A549 (cell line): ENCODE results near the gene PRSS2. TPM values are rescaled to one million over a fixed set of nuclear protein-coding genes. Genes with fewer than 3 reads are reported as not detected.

ENCODE experiments used
- ATAC-seq, 2 experiments: fragments of 200-7000 bp in 1 of 2; fragments of >200 bp in 1 of 2; cut with Nextera tagmentation in 1 of 2; cut with Tn5 transposase in 1 of 2; 3 replicates each; pipeline versions ENCODE4 v1.8.0 to v1.9.1; 2018 to 2020; ENCODE audit warnings: mild to moderate bottlenecking in 1 of 2, moderate library complexity in 1 of 2
- CTCF ChIA-PET: fragments of 300-600 bp; sonication (Branson Sonifier 250); formaldehyde crosslinking; extraction: SDS; loops from one replicate; lab custom pipeline; 2021; ENCODE audit warnings: antibody characterized with exemption, inconsistent platforms; lab: Yijun Ruan, JAX
- POLR2A ChIA-PET: fragments of 350-600 bp; formaldehyde crosslinking; extraction: SDS; loops from one replicate; lab custom pipeline; 2021; ENCODE audit warnings: antibody characterized with exemption, inconsistent platforms; lab: Yijun Ruan, JAX
- DNase-seq, 2 experiments: peaks; one replicate each; pipeline versions ENCODE4 v3.0.0 to v3.0.0-alpha.2; 2011 to 2016; ENCODE audit warnings: low read depth in 1 of 2, low spot score in 1 of 2
- FAIRE-seq: peaks from 2 replicates; lab custom pipeline; 2011; peaks lifted over from hg19 to GRCh38; lab: Jason Lieb, UNC
- H3K27ac ChIP-seq, 2 experiments: fragments of >200 bp; sonication (Bioruptor Twin); formaldehyde crosslinking; 3 replicates each; pipeline ENCODE4 v1.5.1; 2016 to 2017
- H3K4me1 ChIP-seq: fragments of >200 bp; sonication (Bioruptor Twin); formaldehyde crosslinking; 3 replicates; pipeline ENCODE4 v1.6.1; 2016
- H3K4me2 ChIP-seq: fragments of >200 bp; sonication (Bioruptor Twin); formaldehyde crosslinking; 3 replicates; pipeline ENCODE4 v1.6.1; 2016
- H3K4me3 ChIP-seq: fragments of >200 bp; sonication (Bioruptor Twin); formaldehyde crosslinking; 3 replicates; pipeline ENCODE4 v1.5.1; 2016
- H3K9me3 ChIP-seq: fragments of >200 bp; sonication (Bioruptor Twin); formaldehyde crosslinking; 3 replicates; pipeline ENCODE4 v1.6.1; 2016
- CBX2 ChIP-seq: fragments of 200-600 bp; sonication (generic); IDR thresholded peaks from 2 replicates; pipeline ENCODE4 v1.6.1; 2016; ENCODE audit warnings: low read depth, mild to moderate bottlenecking, borderline replicate concordance
- CBX8 ChIP-seq: fragments of 200-600 bp; sonication (generic); IDR thresholded peaks from 2 replicates; pipeline ENCODE4 v1.6.1; 2016
- CEBPB ChIP-seq, 2 experiments: fragments of >200 bp in 1 of 2; sonication (Bioruptor Twin) in 1 of 2; formaldehyde crosslinking in 1 of 2; IDR thresholded peaks; 2 replicates each; pipeline ENCODE4 v1.6.1; 2012 to 2016
- CHD2 ChIP-seq: fragments of 150-350 bp; IDR thresholded peaks from 2 replicates; pipeline ENCODE4 v1.6.1; 2014; ENCODE audit warnings: low read length; ENCODE audit not compliant: partially characterized antibody
- CHD4 ChIP-seq: fragments of 200-600 bp; sonication (generic); IDR thresholded peaks from 2 replicates; pipeline ENCODE4 v1.6.1; 2016; ENCODE audit warnings: antibody characterized with exemption, mild to moderate bottlenecking, borderline replicate concordance
- EHF ChIP-seq: fragments of 250-450 bp; sonication (Bioruptor Pico); IDR thresholded peaks from 2 replicates; pipeline ENCODE4 v1.5.0; 2020; ENCODE audit warnings: mild to moderate bottlenecking
- EHMT2 ChIP-seq: fragments of 200-600 bp; sonication (generic); IDR thresholded peaks from 2 replicates; pipeline ENCODE4 v1.6.1; 2016; ENCODE audit warnings: antibody characterized with exemption, low read depth, mild to moderate bottlenecking, moderate library complexity
- EP300 ChIP-seq, 2 experiments: fragments of >200 bp; sonication (Bioruptor Twin); formaldehyde crosslinking; IDR thresholded peaks; 2 replicates in 1 of 2; 3 replicates in 1 of 2; pipeline ENCODE4 v1.6.1; 2016 to 2017
- FOSB ChIP-seq: fragments of 250-450 bp; sonication (Bioruptor Pico); IDR thresholded peaks from 2 replicates; pipeline ENCODE4 v1.5.0; 2020; ENCODE audit warnings: mild to moderate bottlenecking, moderate library complexity
- FOSL2 ChIP-seq, 2 experiments: fragments of 450-650 bp in 1 of 2; fragments of >200 bp in 1 of 2; sonication (Bioruptor Twin) in 1 of 2; formaldehyde crosslinking; IDR thresholded peaks; 2 replicates each; pipeline versions ENCODE4 v1.5.0 to v1.6.1; 2016 to 2020; ENCODE audit warnings: mild to moderate bottlenecking in 1 of 2, moderate library complexity in 1 of 2
- FOXS1 ChIP-seq: fragments of 250-450 bp; sonication (Bioruptor Pico); IDR thresholded peaks from 2 replicates; pipeline ENCODE4 v1.5.0; 2020; ENCODE audit warnings: mild to moderate bottlenecking, moderate library complexity
- HDAC2 ChIP-seq: fragments of 200-600 bp; sonication (generic); IDR thresholded peaks from 2 replicates; pipeline ENCODE4 v1.6.1; 2016
- HMGXB4 ChIP-seq: fragments of 250-450 bp; sonication (Bioruptor Pico); IDR thresholded peaks from 2 replicates; pipeline ENCODE4 v1.5.0; 2021; ENCODE audit warnings: mild to moderate bottlenecking, moderate library complexity, borderline replicate concordance
- HOXA7 ChIP-seq: fragments of 250-450 bp; sonication (Bioruptor Pico); IDR thresholded peaks from 2 replicates; pipeline ENCODE4 v1.5.0; 2020; ENCODE audit warnings: mild to moderate bottlenecking, moderate library complexity
- JUNB ChIP-seq: fragments of >200 bp; sonication (Bioruptor Twin); formaldehyde crosslinking; IDR thresholded peaks from 2 replicates; pipeline ENCODE4 v1.6.1; 2016
- MAFK ChIP-seq: fragments of 450-650 bp; IDR thresholded peaks from 2 replicates; pipeline ENCODE4 v1.6.1; 2014; ENCODE audit not compliant: partially characterized antibody
- MAZ ChIP-seq: fragments of 150-350 bp; IDR thresholded peaks from 2 replicates; pipeline ENCODE4 v1.6.1; 2014; ENCODE audit warnings: antibody characterized with exemption, low read depth, low read length, borderline replicate concordance
- MYC ChIP-seq: IDR thresholded peaks from 2 replicates; pipeline ENCODE4 v1.6.1; 2012; ENCODE audit warnings: mild to moderate bottlenecking, inconsistent platforms, low read length, improper control_type of control experiment, borderline replicate concordance
- NPAS2 ChIP-seq: fragments of 250-450 bp; sonication (Bioruptor Pico); IDR thresholded peaks from 2 replicates; pipeline ENCODE4 v1.8.0; 2022; ENCODE audit warnings: mild to moderate bottlenecking, moderate library complexity, borderline replicate concordance
- NR3C1 ChIP-seq: fragments of >200 bp; sonication (Bioruptor Twin); formaldehyde crosslinking; IDR thresholded peaks from 3 replicates; pipeline ENCODE4 v1.6.1; 2017
- PBX3 ChIP-seq: IDR thresholded peaks from 2 replicates; pipeline ENCODE4 v1.6.1; 2012
- PHF8 ChIP-seq: fragments of 200-600 bp; sonication (generic); IDR thresholded peaks from 2 replicates; pipeline ENCODE4 v1.6.1; 2016; ENCODE audit warnings: low read depth, mild to moderate bottlenecking, antibody characterized with exemption, moderate library complexity, borderline replicate concordance
- POLR2A ChIP-seq: IDR thresholded peaks from 2 replicates; pipeline ENCODE4 v1.6.1; 2012; ENCODE audit warnings: mild to moderate bottlenecking, low read length
- RAD21 ChIP-seq, 2 experiments: fragments of >200 bp in 1 of 2; sonication (Bioruptor Twin) in 1 of 2; formaldehyde crosslinking in 1 of 2; IDR thresholded peaks in 1 of 2; conservative IDR thresholded peaks in 1 of 2; 2 replicates in 1 of 2; 3 replicates in 1 of 2; pipeline ENCODE4 v1.6.1; 2012 to 2018; ENCODE audit warnings: inconsistent platforms in 1 of 2
- RFX5 ChIP-seq: fragments of 450-650 bp; IDR thresholded peaks from 2 replicates; pipeline ENCODE4 v1.7.1; 2014; ENCODE audit warnings: antibody characterized with exemption, mild to moderate bottlenecking, moderate library complexity
- SMC3 ChIP-seq: fragments of >200 bp; sonication (Bioruptor Twin); formaldehyde crosslinking; IDR thresholded peaks from 3 replicates; pipeline ENCODE4 v1.6.1; 2018; ENCODE audit warnings: inconsistent platforms
- SREBF2 ChIP-seq: fragments of 450-650 bp; IDR thresholded peaks from 2 replicates; pipeline ENCODE4 v1.6.1; 2014; ENCODE audit warnings: mild to moderate bottlenecking, moderate library complexity
- TFCP2L1 ChIP-seq: fragments of 250-450 bp; sonication (Bioruptor Pico); IDR thresholded peaks from 2 replicates; pipeline ENCODE4 v1.5.0; 2021; ENCODE audit warnings: mild to moderate bottlenecking
- ZC3H11A ChIP-seq: fragments of 450-650 bp; IDR thresholded peaks from 2 replicates; pipeline ENCODE4 v1.6.1; 2014; ENCODE audit warnings: antibody characterized with exemption, mild to moderate bottlenecking
- ZFP36 ChIP-seq: fragments of 450-650 bp; IDR thresholded peaks from 2 replicates; pipeline ENCODE4 v1.6.1; 2014; ENCODE audit warnings: borderline replicate concordance; ENCODE audit not compliant: partially characterized antibody
- ZNF302 ChIP-seq: fragments of 250-450 bp; sonication (Bioruptor Pico); IDR thresholded peaks from 2 replicates; pipeline ENCODE4 v1.9.0; 2021; ENCODE audit warnings: inconsistent platforms, mild to moderate bottlenecking, moderate library complexity
- whole genome bisulfite sequencing: methylation state at CpG from one replicate; pipeline ENCODE4 v1.1.6; 2017; ENCODE audit errors: missing lambda C conversion rate; 5-methylcytosine and 5-hydroxymethylcytosine counted together
- polyA plus RNA-seq, 4 experiments: library from polyadenylated mRNA; depleted of rRNA in 3 of 4; stranded (reverse); fragments of >200 nt; fragmentation: RNase III in 1 of 4; extraction: RNeasy Plus Mini Kit Qiagen cat#74134 plus additional on column Dnase treatment in 1 of 4; gene quantifications; 2 replicates in 3 of 4; 3 replicates in 1 of 4; pipeline ENCODE4 v1.2.3, GENCODE V29; 2011 to 2017
- TF ChIP-seq, protein P1 (sequence below): fragments of >200 bp; sonication (Bioruptor Twin); formaldehyde crosslinking; IDR thresholded peaks from 3 replicates; pipeline ENCODE4 v1.5.1; 2016
- TF ChIP-seq, protein P2 (sequence below): fragments of >200 bp; sonication (Bioruptor Twin); formaldehyde crosslinking; IDR thresholded peaks from 3 replicates; pipeline ENCODE4 v1.6.1; 2016
- TF ChIP-seq, protein P3 (sequence below): IDR thresholded peaks from 2 replicates; pipeline ENCODE4 v1.6.1; 2012; ENCODE audit warnings: low read depth, borderline replicate concordance

PRSS2 gene
- polyA plus RNA-seq, 2 of the 4 experiments (the other 2 are of a cell fraction), result not detected

- 4% methylated on average over 1 of the region's 1 CpG for WGBS
- Histone ChIP-seq H3K9me3 (no peaks in the 10 kb centered on the region), H3K27ac (no peak overlapping the region)
- no peak for ATAC-seq
- CTCF ChIA-PET, result interaction anchor here (1.2 to 3.3 kb wide), 4 partner anchors 11 to 408 kb away, joined by 4 to 14 read pairs (median 8); no protein-coding TSS in a partner anchor
- POLR2A ChIA-PET, result no interaction called here
- no peak for TF ChIP-seq ZNF302 (CRISPR knock-in tag)
- TF ChIP-seq ZFP36, result no peak
- TF ChIP-seq SREBF2, result no peak
- TF ChIP-seq, protein P1, sequence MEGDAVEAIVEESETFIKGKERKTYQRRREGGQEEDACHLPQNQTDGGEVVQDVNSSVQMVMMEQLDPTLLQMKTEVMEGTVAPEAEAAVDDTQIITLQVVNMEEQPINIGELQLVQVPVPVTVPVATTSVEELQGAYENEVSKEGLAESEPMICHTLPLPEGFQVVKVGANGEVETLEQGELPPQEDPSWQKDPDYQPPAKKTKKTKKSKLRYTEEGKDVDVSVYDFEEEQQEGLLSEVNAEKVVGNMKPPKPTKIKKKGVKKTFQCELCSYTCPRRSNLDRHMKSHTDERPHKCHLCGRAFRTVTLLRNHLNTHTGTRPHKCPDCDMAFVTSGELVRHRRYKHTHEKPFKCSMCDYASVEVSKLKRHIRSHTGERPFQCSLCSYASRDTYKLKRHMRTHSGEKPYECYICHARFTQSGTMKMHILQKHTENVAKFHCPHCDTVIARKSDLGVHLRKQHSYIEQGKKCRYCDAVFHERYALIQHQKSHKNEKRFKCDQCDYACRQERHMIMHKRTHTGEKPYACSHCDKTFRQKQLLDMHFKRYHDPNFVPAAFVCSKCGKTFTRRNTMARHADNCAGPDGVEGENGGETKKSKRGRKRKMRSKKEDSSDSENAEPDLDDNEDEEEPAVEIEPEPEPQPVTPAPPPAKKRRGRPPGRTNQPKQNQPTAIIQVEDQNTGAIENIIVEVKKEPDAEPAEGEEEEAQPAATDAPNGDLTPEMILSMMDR, result no peak
- no peak for TF ChIP-seq CHD4
- no peak for TF ChIP-seq EP300 (IDR thresholded peaks at IDR 0.05)
- no peak for TF ChIP-seq MYC
- no peak for TF ChIP-seq HDAC2
- TF ChIP-seq EHF (CRISPR knock-in tag), result no peak
- no peak for TF ChIP-seq CBX2
- no peak for TF ChIP-seq CEBPB (IDR thresholded peaks at IDR 0.05)
- TF ChIP-seq FOXS1 (CRISPR knock-in tag), result no peak
- no peak for TF ChIP-seq SMC3
- TF ChIP-seq FOSB (CRISPR knock-in tag), result no peak
- TF ChIP-seq CBX8, result no peak
- no peak for TF ChIP-seq JUNB
- TF ChIP-seq TFCP2L1 (CRISPR knock-in tag), result no peak
- no peak for TF ChIP-seq HOXA7
- TF ChIP-seq NPAS2, result no peak
- no peak for TF ChIP-seq RAD21 (conservative IDR thresholded peaks at IDR 0.05 in 1 of 2, IDR thresholded peaks at IDR 0.05 in 1 of 2)
- TF ChIP-seq, all 56 proteins: peak for 0
- Histone ChIP-seq H3K4me2 (no peak overlapping the region), H3K4me1 (no peaks in the 10 kb centered on the region), H3K4me3 (no peak overlapping the region)
- DNase-seq (no peak), FAIRE-seq (no peak)
These were observed 36.2 kb downstream of the PRSS2 start for GRCh38 chr7:142806957-142807356.

GRCh38 chr7:142807855-142808460 is 37.2 kb downstream of the PRSS2 start:
- ChIA-PET CTCF (interaction anchor here (0.9 to 3.3 kb wide), 6 partner anchors 10 to 407 kb away, joined by 4 to 14 read pairs (median 4); no protein-coding TSS in a partner anchor), POLR2A (no interaction called here)
- Histone ChIP-seq H3K4me1 (no peaks in the 10 kb centered on the region), H3K4me2 (no peak overlapping the region), H3K4me3 (no peak overlapping the region), H3K9me3 (no peaks in the 10 kb centered on the region), H3K27ac (no peak overlapping the region)
- no peak for FAIRE-seq
- TF ChIP-seq JUNB (no peak), RFX5 (no peak), PBX3 (no peak), HDAC2 (no peak), FOSL2 (IDR thresholded peaks at IDR 0.05) (no peak), FOSL2 (CRISPR knock-in tag; IDR thresholded peaks at IDR 0.05) (no peak), EHMT2 (no peak), ZC3H11A (no peak), POLR2A (no peak), EP300 (IDR thresholded peaks at IDR 0.05) (no peak), CHD2 (no peak), MAFK (no peak), MAZ (no peak), NR3C1 (no peak), HMGXB4 (CRISPR knock-in tag) (no peak), PHF8 (no peak)
- TF ChIP-seq, protein P2, sequence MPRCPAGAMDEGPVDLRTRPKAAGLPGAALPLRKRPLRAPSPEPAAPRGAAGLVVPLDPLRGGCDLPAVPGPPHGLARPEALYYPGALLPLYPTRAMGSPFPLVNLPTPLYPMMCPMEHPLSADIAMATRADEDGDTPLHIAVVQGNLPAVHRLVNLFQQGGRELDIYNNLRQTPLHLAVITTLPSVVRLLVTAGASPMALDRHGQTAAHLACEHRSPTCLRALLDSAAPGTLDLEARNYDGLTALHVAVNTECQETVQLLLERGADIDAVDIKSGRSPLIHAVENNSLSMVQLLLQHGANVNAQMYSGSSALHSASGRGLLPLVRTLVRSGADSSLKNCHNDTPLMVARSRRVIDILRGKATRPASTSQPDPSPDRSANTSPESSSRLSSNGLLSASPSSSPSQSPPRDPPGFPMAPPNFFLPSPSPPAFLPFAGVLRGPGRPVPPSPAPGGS, result no peak
- TF ChIP-seq, protein P3, sequence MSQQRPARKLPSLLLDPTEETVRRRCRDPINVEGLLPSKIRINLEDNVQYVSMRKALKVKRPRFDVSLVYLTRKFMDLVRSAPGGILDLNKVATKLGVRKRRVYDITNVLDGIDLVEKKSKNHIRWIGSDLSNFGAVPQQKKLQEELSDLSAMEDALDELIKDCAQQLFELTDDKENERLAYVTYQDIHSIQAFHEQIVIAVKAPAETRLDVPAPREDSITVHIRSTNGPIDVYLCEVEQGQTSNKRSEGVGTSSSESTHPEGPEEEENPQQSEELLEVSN, result no peak
- no peak for ATAC-seq
- 0% methylated on average over 3 of the region's 3 CpGs for WGBS
- no peak for DNase-seq
